A673 (cell line): Measurements from ENCODE around the gene FGFR3. TPM values are rescaled to one million over a fixed set of nuclear protein-coding genes. Genes with fewer than 3 reads are reported as not detected.
A peak's percentile ranks its signal among the peaks of the same experiment; 100 is the strongest.

Experiments
- BruUV-seq: library from RNA; stranded (reverse); fragments of 400-500 nt; replicated peaks from 2 replicates; lab custom pipeline; 2021; lab: Mats Ljungman, UMichigan
- CTCF ChIA-PET: fragments of 300-600 bp; sonication (Branson Sonifier 250); formaldehyde crosslinking; loops from one replicate; lab custom pipeline; 2022; ENCODE audit warnings: antibody characterized with exemption; lab: Charles Lee
- POLR2A ChIA-PET: fragments of 300-600 bp; sonication (Branson Sonifier 250); formaldehyde crosslinking; loops from one replicate; lab custom pipeline; 2022; ENCODE audit warnings: antibody characterized with exemption; ENCODE audit not compliant: low non-redundant PET; lab: Charles Lee
- DNase-seq: peaks from one replicate; pipeline ENCODE4 v3.0.0-alpha.2; 2015; ENCODE audit warnings: low spot score
- H3K27ac ChIP-seq: fragments of 200-600 bp; sonication (generic); 2 replicates; pipeline ENCODE4 v1.5.1; 2016; ENCODE audit warnings: mixed run types, low read depth, mild to moderate bottlenecking, mixed read lengths, antibody characterized with exemption, low read length; ENCODE audit not compliant: poor library complexity, severe bottlenecking
- H3K27me3 ChIP-seq: fragments of 200-600 bp; sonication (generic); replicated peaks from 2 replicates; pipeline ENCODE4 v1.6.1; 2017; ENCODE audit warnings: mixed run types, low read depth, mild to moderate bottlenecking, mixed read lengths, antibody characterized with exemption, low read length; ENCODE audit not compliant: insufficient read depth, poor library complexity
- H3K36me3 ChIP-seq: fragments of 200-600 bp; sonication (generic); 2 replicates; pipeline ENCODE4 v1.6.1; 2016; ENCODE audit warnings: mixed run types, mild to moderate bottlenecking, mixed read lengths, antibody characterized with exemption, low read length; ENCODE audit not compliant: insufficient read depth, poor library complexity, severe bottlenecking
- H3K4me1 ChIP-seq: fragments of 200-600 bp; sonication (generic); 2 replicates; pipeline ENCODE4 v1.6.1; 2017; ENCODE audit warnings: mixed run types, mild to moderate bottlenecking, mixed read lengths, antibody characterized with exemption, low read length; ENCODE audit not compliant: insufficient read depth, poor library complexity, severe bottlenecking
- H3K4me3 ChIP-seq: fragments of 200-600 bp; sonication (generic); 2 replicates; pipeline ENCODE4 v1.5.1; 2016; ENCODE audit warnings: low read depth, mixed run types, mild to moderate bottlenecking, mixed read lengths, low read length; ENCODE audit not compliant: poor library complexity, severe bottlenecking
- H3K9me3 ChIP-seq: fragments of 200-600 bp; sonication (generic); 2 replicates; pipeline ENCODE4 v1.6.1; 2016; ENCODE audit warnings: mixed run types, low read depth, mild to moderate bottlenecking, mixed read lengths, antibody characterized with exemption, low read length; ENCODE audit not compliant: poor library complexity, severe bottlenecking
- EZH2 ChIP-seq: fragments of 200-600 bp; sonication (generic); IDR thresholded peaks from 2 replicates; pipeline ENCODE4 v1.6.1; 2017; ENCODE audit warnings: borderline replicate concordance, low read depth, mild to moderate bottlenecking, mixed read lengths, antibody characterized with exemption, low read length; ENCODE audit not compliant: poor library complexity, severe bottlenecking
- intact Hi-C: fragments of 100-400 bp; cut with micrococcal nuclease; formaldehyde crosslinking; loops from one replicate; pipeline ENCODE4 v1.10.0; 2022; ENCODE audit not compliant: unreplicated experiment
- total RNA-seq: library from RNA; stranded (reverse); gene quantifications from 2 replicates; pipeline ENCODE4 v1.2.3, GENCODE V29; 2021
- TF ChIP-seq, protein P1 (sequence below): fragments of 300-800, 200-600 bp; sonication (generic); conservative IDR thresholded peaks from 2 replicates; pipeline ENCODE4 v1.5.1; 2017; ENCODE audit warnings: low read depth, mild to moderate bottlenecking, antibody characterized with exemption, low read length, moderate library complexity, mixed read lengths

The FGFR3 gene
- total RNA-seq, 1 experiment from 2014 or later = 5.5 TPM

DNA sequence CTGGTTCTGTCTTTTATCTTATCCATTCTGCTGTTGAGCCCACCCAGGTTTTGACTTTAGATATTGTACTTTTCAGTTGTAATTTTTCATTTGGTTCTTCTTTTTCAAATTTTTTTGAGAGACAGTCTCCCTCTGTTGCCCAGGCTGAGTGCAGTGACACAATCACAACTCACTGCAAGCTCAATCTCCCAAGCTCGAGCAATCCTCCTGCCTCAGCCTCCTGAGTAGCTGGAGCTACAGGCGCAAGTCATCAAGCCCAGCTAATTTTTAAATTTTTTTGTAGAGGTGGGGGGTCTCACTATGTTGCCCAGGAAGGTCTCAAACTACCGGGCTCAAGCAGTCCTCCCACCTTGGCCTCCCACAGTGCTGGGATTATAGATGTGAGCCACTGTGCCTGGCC is 37.1 kb downstream of the FGFR3 start:
- ChIA-PET POLR2A (no interaction called here), CTCF (no interaction called here)
- DNase-seq = no peak
- Histone ChIP-seq H3K9me3 (no peaks in the 10 kb centered on the region), H3K27ac (peak overlapping the region; percentile 47), H3K4me3 (no peak overlapping the region), H3K4me1 (no peaks in the 10 kb centered on the region), H3K27me3 (no peaks in the 10 kb centered on the region), H3K36me3 (peaks cover 45% of the 10 kb centered on the region)
- BruUV-seq = no TSS peak
- no peak for TF ChIP-seq EZH2
- TF ChIP-seq, protein P1, sequence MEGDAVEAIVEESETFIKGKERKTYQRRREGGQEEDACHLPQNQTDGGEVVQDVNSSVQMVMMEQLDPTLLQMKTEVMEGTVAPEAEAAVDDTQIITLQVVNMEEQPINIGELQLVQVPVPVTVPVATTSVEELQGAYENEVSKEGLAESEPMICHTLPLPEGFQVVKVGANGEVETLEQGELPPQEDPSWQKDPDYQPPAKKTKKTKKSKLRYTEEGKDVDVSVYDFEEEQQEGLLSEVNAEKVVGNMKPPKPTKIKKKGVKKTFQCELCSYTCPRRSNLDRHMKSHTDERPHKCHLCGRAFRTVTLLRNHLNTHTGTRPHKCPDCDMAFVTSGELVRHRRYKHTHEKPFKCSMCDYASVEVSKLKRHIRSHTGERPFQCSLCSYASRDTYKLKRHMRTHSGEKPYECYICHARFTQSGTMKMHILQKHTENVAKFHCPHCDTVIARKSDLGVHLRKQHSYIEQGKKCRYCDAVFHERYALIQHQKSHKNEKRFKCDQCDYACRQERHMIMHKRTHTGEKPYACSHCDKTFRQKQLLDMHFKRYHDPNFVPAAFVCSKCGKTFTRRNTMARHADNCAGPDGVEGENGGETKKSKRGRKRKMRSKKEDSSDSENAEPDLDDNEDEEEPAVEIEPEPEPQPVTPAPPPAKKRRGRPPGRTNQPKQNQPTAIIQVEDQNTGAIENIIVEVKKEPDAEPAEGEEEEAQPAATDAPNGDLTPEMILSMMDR = no peak
- intact Hi-C loops = no loop called here

DNA sequence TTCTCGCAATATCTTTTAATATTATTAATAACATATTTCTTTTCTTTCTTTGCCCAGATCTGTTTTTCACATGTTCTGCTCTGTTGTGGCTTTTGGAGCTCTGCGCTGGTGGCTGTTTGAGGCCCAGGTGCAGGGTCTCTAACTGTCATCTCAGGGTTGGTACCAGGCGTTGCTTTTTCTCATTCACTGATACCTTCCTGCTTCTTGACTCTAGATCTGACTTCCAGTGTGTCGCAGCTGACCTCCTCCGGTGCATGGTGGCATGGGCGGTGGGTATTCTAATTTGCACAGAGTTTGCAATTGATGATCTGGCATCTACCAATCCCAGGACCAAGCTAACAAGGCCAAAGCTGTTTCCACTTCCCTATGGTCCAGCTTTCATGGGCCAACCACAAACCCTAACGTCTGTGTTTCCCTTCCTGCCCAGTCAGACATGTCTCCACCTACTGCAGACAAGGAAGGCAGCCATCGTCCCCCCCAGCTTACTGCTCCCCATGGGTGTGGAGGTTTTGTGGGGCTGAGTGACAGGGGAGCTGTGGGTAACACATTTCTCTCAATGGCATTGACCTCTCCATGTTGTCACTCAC is 37.6 kb downstream of the FGFR3 start:
- Histone ChIP-seq H3K27ac (no peak overlapping the region), H3K9me3 (no peaks in the 10 kb centered on the region), H3K36me3 (peaks cover 50% of the 10 kb centered on the region), H3K4me3 (no peak overlapping the region), H3K27me3 (no peaks in the 10 kb centered on the region), H3K4me1 (no peaks in the 10 kb centered on the region)
- BruUV-seq = no TSS peak
- TF ChIP-seq, protein P1 = no peak
- no peak for TF ChIP-seq EZH2
- no peak for DNase-seq
- POLR2A ChIA-PET = no interaction called here
- intact Hi-C loops = no loop called here
- CTCF ChIA-PET = no interaction called here

DNA sequence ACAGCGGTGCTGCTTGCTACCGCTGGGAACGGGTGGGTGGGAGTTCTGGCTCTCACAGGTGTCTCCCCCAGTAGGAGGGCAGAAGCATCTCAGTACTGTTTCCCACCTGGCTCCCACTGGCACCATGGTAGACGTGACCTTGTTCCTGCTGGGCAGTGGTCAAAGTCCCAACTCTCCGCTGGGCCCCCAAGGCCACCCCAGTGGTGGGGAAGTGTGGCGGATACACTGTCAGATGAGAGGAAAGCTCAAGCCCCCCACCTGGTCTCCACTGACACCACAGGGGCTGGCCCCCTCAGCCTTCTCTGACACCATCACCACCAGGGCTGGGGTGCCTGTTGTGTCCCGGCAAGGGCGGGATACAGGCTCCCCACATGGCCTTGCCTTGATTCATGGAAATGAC is 38.2 kb downstream of the FGFR3 start:
- no peak for DNase-seq
- ChIA-PET CTCF (no interaction called here), POLR2A (no interaction called here)
- H3K36me3 ChIP-seq = peaks cover 54% of the 10 kb centered on the region
- TF ChIP-seq, protein P1 = no peak
- no peak for TF ChIP-seq EZH2
- no peaks in the 10 kb centered on the region for H3K27me3 ChIP-seq
- intact Hi-C loops = no loop called here
- no peaks in the 10 kb centered on the region for H3K9me3 ChIP-seq
- no peak overlapping the region for H3K27ac ChIP-seq
- H3K4me1 ChIP-seq = no peaks in the 10 kb centered on the region
- BruUV-seq = no TSS peak
- H3K4me3 ChIP-seq = no peak overlapping the region
